Measurements from ENCODE around the gene CBX8.

Gene CBX8

DNA sequence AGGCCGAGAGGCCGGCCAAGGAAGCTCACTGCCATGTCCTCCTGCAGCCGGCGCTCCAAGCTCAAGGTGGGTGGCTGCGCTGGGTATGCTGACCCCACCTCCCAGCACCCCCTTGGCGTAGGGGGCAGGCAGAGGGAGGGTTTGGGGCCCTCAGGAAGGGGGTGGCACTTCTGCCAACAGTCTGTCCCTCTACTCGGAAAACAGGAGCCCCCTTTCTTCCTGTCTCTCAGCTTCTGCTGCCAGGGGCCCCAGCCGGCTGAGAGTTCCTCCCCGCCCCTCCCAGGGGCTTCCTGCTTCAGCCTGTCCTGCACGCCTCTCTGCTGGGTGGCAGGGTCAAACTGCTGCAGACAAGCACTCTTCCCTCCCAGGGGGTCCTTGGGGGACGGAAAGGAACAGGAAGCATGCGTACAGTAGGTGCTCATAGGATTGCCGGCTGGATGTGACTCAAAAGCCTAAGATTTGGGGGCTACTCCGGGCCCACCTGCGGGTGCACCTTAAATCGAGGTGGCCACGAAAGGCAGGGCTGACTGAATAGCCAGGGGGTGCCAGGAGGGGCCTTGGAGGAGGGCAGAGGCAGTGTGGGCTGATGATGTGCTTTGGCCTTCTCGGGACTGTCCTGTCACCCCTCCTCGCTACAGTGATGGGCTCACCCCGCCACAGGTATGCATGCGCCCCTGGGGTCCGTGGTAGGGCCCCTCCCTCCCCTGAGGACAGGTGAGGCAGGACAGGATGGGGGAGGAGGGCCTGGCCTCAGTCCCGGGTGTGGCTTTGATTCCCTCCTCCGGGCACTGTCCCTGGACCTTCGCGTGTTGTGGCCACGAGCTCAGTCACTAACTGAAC lies 14.9 kb downstream of the CBX8 start:
- DNase-seq (ENCODE audit: low read depth), result no peak
- no peak overlapping the region for H3K4me3 ChIP-seq (ENCODE audit: control insufficient read depth, low read depth, low read length)
- TF ChIP-seq, protein P1, sequence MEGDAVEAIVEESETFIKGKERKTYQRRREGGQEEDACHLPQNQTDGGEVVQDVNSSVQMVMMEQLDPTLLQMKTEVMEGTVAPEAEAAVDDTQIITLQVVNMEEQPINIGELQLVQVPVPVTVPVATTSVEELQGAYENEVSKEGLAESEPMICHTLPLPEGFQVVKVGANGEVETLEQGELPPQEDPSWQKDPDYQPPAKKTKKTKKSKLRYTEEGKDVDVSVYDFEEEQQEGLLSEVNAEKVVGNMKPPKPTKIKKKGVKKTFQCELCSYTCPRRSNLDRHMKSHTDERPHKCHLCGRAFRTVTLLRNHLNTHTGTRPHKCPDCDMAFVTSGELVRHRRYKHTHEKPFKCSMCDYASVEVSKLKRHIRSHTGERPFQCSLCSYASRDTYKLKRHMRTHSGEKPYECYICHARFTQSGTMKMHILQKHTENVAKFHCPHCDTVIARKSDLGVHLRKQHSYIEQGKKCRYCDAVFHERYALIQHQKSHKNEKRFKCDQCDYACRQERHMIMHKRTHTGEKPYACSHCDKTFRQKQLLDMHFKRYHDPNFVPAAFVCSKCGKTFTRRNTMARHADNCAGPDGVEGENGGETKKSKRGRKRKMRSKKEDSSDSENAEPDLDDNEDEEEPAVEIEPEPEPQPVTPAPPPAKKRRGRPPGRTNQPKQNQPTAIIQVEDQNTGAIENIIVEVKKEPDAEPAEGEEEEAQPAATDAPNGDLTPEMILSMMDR (conservative IDR thresholded peaks at IDR 0.05; ENCODE audit: control insufficient read depth, insufficient read depth, low read depth, low read length), result no peak

DNA sequence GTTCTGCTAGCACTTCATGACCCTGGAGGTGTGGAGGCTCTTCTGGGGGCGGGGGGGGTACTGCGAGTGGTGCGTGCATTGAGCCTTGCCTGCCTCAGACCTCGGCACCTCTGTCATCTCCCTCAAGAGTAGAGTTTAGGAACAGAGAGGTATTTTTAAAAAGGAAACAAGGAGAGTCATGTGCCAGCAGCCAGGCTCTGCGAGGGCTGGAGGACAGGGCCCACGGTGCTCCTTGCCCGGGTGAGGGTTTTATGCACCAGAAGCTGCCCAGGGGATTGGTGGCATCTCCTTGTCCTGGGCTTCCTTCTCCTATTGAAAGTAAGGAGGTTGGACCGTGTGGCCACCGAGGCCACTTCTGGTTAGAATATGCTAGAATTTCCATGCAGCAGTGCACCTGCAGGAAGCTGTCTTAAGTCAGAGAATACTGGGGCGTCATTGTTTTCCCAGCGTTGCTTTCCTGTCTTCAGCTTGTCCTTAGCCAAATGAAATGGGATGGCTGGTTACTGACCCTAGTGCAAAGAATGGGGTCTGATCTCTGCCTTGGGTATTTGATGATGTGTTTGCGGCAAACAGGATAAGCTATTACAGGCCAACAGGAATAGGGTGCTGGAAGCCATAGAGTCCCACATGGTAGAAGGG lies 15.7 kb downstream of the CBX8 start:
- no peak for DNase-seq (ENCODE audit: low read depth)
- no peak overlapping the region for H3K4me3 ChIP-seq (ENCODE audit: control insufficient read depth, low read depth, low read length)
- TF ChIP-seq, protein P1 (conservative IDR thresholded peaks at IDR 0.05; ENCODE audit: control insufficient read depth, insufficient read depth, low read depth, low read length), result no peak

DNA sequence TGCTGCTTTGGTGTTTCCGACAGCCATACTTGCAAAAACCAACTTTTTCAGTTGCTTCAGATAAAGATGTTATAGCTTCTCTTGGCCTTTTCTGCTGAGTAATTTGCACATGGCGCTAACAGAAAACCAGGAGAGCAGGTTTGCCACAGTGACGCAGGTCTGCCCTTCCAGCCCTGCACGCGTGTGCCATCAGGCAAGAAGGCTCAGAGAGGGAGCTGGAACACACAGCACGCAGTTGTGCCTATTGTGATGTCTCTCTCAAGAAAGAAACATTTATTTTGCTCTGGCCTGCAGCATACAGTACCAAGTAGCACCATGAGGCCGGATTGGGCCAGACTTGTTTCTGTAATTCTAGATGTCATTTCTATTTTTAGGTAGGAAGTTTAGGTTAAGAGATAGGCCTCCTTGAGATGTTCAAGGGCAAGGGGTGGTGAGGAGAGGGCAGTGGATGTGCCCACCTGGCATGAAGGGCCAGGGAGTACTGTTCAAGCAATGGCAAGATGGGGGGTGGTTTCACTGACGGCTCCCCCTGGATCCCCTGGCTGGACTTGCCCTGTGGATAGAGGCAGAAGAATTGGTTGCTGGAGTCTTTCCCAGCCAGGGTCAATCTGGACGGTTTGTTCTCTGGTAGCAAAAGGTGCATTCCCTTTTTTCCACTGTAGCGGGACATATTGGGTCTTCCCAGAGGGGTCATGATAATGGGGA lies 17.1 kb downstream of the CBX8 start:
- no peak overlapping the region for H3K4me3 ChIP-seq (ENCODE audit: control insufficient read depth, low read depth, low read length)
- TF ChIP-seq, protein P1 (conservative IDR thresholded peaks at IDR 0.05; ENCODE audit: control insufficient read depth, insufficient read depth, low read depth, low read length), result no peak
- no peak for DNase-seq (ENCODE audit: low read depth)

DNA sequence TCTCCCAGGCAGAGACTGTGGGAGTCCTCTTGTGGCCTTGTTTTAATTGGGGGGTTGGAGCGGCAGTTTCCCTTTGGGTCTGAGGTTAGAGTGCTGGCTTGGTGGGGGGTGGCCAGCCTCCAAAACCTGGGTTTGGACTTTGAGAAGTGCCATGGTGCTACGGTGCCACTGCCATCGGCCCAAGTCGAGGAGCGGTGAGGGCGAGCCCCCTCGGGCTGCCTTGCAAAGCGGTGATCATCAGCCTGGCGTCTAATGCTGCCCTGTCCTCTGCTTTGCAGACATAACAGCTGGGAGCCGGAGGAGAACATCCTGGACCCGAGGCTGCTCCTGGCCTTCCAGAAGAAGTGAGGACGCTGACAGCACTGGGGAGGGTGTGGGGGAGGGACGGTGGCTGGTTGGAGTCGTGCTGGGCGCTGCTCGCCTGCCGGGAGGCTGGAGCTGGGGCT lies 17.8 kb downstream of the CBX8 start:
- TF ChIP-seq, protein P1 (conservative IDR thresholded peaks at IDR 0.05; ENCODE audit: control insufficient read depth, insufficient read depth, low read depth, low read length), result no peak
- DNase-seq (ENCODE audit: low read depth), result no peak
- peak overlapping the region; percentile 45 for H3K4me3 ChIP-seq (ENCODE audit: control insufficient read depth, low read depth, low read length)

DNA sequence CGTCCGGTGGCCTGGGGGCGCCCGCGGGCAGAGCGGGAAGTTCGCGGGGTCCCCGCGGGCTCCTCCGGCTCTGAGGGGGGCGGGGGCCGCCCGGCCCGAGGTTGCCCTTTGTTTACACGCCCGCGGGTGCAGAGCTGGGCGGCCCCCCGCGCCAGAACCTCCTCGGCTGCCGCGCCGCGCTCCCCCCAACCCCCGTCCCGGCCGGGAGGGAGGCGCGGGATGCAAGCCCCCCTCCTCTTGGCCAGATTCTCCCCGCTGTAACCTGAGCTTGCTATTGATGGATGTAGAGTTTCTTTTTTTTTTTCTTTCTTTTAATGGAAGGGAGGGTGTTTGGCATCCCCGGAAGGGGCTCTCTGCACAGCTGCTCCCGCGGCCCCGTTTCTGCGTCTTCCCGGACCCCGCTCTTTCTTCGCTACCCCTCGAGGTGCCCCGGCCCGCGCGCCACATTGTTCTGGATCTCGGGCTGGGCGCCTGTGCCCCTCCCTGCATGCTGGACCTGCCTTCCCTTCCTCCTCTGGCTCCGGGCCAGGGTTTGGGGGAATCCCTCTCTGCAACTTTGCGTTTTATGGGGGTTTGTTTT lies 18.3 kb downstream of the CBX8 start:
- TF ChIP-seq, protein P1 (conservative IDR thresholded peaks at IDR 0.05; ENCODE audit: control insufficient read depth, insufficient read depth, low read depth, low read length), result no peak
- no peak for DNase-seq (ENCODE audit: low read depth)
- H3K4me3 ChIP-seq (ENCODE audit: control insufficient read depth, low read depth, low read length), result peak overlapping the region; percentile 45

DNA sequence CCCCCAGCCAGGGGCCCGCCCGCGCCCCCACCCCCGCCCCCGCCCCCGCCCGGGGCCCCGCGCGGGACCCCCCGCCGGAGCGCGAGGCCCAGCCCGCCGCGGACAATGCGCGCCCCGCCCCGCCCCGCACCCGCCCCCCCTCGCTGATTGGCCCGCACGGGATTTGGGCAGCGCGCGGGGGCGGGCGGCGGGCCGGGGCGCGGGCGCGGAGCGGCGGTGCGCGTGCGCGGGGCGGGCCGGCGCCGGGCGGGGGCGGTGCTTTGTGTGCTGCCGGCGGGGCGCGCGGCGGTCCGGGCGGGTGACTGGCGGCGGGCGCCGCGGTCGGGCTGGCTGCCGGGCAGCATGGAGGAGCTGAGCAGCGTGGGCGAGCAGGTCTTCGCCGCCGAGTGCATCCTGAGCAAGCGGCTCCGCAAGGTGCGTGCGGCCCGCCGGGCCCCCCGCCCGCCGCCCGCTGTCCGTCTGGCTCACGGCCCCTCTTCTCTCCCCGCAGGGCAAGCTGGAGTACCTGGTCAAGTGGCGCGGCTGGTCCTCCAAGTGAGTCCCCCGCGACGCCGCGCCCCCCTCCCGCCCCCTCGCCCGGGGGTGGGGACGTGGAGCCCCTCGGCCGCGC lies 18.9 kb downstream of the CBX8 start, which contains the start of gene CBX2:
CBX2 (plus strand) TSS at position 255 of the 610 bp plus-strand sequence; CDS start at position 343, 88 bp downstream.
- TF ChIP-seq, protein P1 (conservative IDR thresholded peaks at IDR 0.05; ENCODE audit: control insufficient read depth, insufficient read depth, low read depth, low read length), result no peak
- peak; percentile 36 for DNase-seq (ENCODE audit: low read depth)
- peak within 1 kb of the TSS; percentile 45 for H3K4me3 ChIP-seq (ENCODE audit: control insufficient read depth, low read depth, low read length)
